Calu3 (cell line): Measurements from ENCODE around the gene CD44. TPM values are rescaled to one million over a fixed set of nuclear protein-coding genes. Genes with fewer than 3 reads are reported as not detected.

Source experiments
- BruUV-seq: library from RNA; stranded (reverse); fragments of 400-500 nt; replicated peaks from 2 replicates; lab custom pipeline; 2021; lab: Mats Ljungman, UMichigan
- CTCF ChIA-PET: fragments of 300-600 bp; sonication (Branson Sonifier 250); formaldehyde crosslinking; loops from one replicate; lab custom pipeline; 2022; ENCODE audit warnings: antibody characterized with exemption; lab: Charles Lee
- DNase-seq: peaks from one replicate; pipeline ENCODE4 v3.0.0; 2022
- H3K27ac Mint-ChIP-seq: one replicate; pipeline ENCODE4 v1.8.0; 2022; ENCODE audit warnings: mixed read lengths; ENCODE audit not compliant: unreplicated experiment
- H3K27me3 Mint-ChIP-seq: one replicate; pipeline ENCODE4 v1.8.0; 2022; ENCODE audit warnings: mixed read lengths; ENCODE audit not compliant: unreplicated experiment
- H3K36me3 Mint-ChIP-seq: one replicate; pipeline ENCODE4 v1.8.0; 2022; ENCODE audit warnings: mild to moderate bottlenecking, moderate library complexity, mixed read lengths; ENCODE audit not compliant: insufficient read depth, unreplicated experiment
- H3K4me1 Mint-ChIP-seq: one replicate; pipeline ENCODE4 v1.8.0; 2022; ENCODE audit warnings: mild to moderate bottlenecking, low read depth, mixed read lengths; ENCODE audit not compliant: unreplicated experiment
- H3K4me3 Mint-ChIP-seq: one replicate; pipeline ENCODE4 v1.8.0; 2022; ENCODE audit warnings: mild to moderate bottlenecking, low read depth, moderate library complexity, mixed read lengths; ENCODE audit not compliant: unreplicated experiment
- H3K9me3 Mint-ChIP-seq: one replicate; pipeline ENCODE4 v1.8.0; 2022; ENCODE audit warnings: low read depth, mixed read lengths; ENCODE audit not compliant: unreplicated experiment
- intact Hi-C: fragments of 100-400 bp; cut with micrococcal nuclease; formaldehyde crosslinking; loops from one replicate; pipeline ENCODE4 v1.10.0; 2022; ENCODE audit not compliant: unreplicated experiment
- total RNA-seq: library from RNA; stranded (reverse); gene quantifications from 2 replicates; pipeline ENCODE4 v1.2.3, GENCODE V29; 2022
- TF ChIP-seq, protein P1 (sequence below): fragments of 200-600 bp; IDR thresholded peaks from one replicate; pipeline ENCODE4 v1.8.0; 2022; ENCODE audit warnings: antibody characterized with exemption; ENCODE audit not compliant: unreplicated experiment

CD44 gene
- total RNA-seq, 1 experiment from 2014 or later: 1,189 TPM

GRCh38 chr11:35243774-35244173 is 104.8 kb downstream of the CD44 start:
- Mint-ChIP-seq H3K36me3 (no peaks in the 10 kb centered on the region), H3K9me3 (peaks cover 4% of the 10 kb centered on the region), H3K27ac (no peak overlapping the region), H3K4me1 (no peaks in the 10 kb centered on the region), H3K27me3 (no peaks in the 10 kb centered on the region), H3K4me3 (no peak overlapping the region)
- intact Hi-C loops: no loop called here
- CTCF ChIA-PET: interaction anchor here (1.1 kb wide), 1 partner anchor 284 kb away, joined by 3 read pairs; no protein-coding TSS in a partner anchor
- BruUV-seq: no TSS peak
- DNase-seq: no peak
- TF ChIP-seq, protein P1, sequence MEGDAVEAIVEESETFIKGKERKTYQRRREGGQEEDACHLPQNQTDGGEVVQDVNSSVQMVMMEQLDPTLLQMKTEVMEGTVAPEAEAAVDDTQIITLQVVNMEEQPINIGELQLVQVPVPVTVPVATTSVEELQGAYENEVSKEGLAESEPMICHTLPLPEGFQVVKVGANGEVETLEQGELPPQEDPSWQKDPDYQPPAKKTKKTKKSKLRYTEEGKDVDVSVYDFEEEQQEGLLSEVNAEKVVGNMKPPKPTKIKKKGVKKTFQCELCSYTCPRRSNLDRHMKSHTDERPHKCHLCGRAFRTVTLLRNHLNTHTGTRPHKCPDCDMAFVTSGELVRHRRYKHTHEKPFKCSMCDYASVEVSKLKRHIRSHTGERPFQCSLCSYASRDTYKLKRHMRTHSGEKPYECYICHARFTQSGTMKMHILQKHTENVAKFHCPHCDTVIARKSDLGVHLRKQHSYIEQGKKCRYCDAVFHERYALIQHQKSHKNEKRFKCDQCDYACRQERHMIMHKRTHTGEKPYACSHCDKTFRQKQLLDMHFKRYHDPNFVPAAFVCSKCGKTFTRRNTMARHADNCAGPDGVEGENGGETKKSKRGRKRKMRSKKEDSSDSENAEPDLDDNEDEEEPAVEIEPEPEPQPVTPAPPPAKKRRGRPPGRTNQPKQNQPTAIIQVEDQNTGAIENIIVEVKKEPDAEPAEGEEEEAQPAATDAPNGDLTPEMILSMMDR: no peak

- Mint-ChIP-seq H3K4me3 (no peak overlapping the region), H3K9me3 (peaks cover 4% of the 10 kb centered on the region), H3K4me1 (no peaks in the 10 kb centered on the region), H3K36me3 (no peaks in the 10 kb centered on the region), H3K27ac (no peak overlapping the region), H3K27me3 (no peaks in the 10 kb centered on the region)
- no peak for DNase-seq
- TF ChIP-seq, protein P1: no peak
- no TSS peak for BruUV-seq
- intact Hi-C loops: no loop called here
- CTCF ChIA-PET: interaction anchor here (0.5 to 1.4 kb wide), 2 partner anchors 31 to 231 kb away, joined by 3 read pairs; no protein-coding TSS in a partner anchor
Observed at GRCh38 chr11:35245056-35245455, 106.1 kb downstream of the CD44 start.

DNA sequence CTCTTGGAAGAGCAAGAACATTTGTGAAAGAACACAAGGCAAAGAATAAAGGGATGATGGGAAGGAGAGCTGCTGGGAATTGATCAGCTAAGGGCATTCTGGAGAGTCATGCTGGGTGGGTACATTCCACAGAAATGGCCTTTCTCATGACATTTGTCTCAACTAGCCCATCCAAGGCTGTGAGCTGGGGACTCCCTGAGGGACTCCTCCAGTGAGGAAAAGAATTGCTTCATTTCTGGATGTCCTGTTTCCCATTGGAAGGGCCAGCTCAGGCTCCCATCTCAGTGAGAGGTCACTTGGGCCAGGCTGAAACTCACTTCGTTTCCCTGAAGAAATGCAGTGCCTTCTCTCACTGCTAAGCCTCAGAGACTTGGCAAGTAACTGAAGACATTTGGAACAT is 106.8 kb downstream of the CD44 start:
- intact Hi-C loops: no loop called here
- CTCF ChIA-PET: interaction anchor here (1.4 kb wide), 1 partner anchor 30 kb away, joined by 3 read pairs; no protein-coding TSS in a partner anchor
- Mint-ChIP-seq H3K9me3 (peaks cover 4% of the 10 kb centered on the region), H3K4me1 (no peaks in the 10 kb centered on the region), H3K36me3 (no peaks in the 10 kb centered on the region), H3K4me3 (no peak overlapping the region), H3K27ac (no peak overlapping the region), H3K27me3 (no peaks in the 10 kb centered on the region)
- no peak for DNase-seq
- BruUV-seq: no TSS peak
- TF ChIP-seq, protein P1: no peak

- no TSS peak for BruUV-seq
- Mint-ChIP-seq H3K4me3 (no peak overlapping the region), H3K27ac (no peak overlapping the region), H3K36me3 (no peaks in the 10 kb centered on the region), H3K27me3 (no peaks in the 10 kb centered on the region), H3K9me3 (peaks cover 4% of the 10 kb centered on the region), H3K4me1 (no peaks in the 10 kb centered on the region)
- no peak for DNase-seq
- TF ChIP-seq, protein P1: no peak
- intact Hi-C loops: no loop called here
- CTCF ChIA-PET: no interaction called here
Observed at GRCh38 chr11:35246745-35247144, 107.8 kb downstream of the CD44 start.
